ENCODE data around the gene STARD13.

STARD13 gene

GRCh38 chr13:33289966-33290365 is 4.4 kb upstream of the STARD13 start:
- TF ChIP-seq, protein P1, sequence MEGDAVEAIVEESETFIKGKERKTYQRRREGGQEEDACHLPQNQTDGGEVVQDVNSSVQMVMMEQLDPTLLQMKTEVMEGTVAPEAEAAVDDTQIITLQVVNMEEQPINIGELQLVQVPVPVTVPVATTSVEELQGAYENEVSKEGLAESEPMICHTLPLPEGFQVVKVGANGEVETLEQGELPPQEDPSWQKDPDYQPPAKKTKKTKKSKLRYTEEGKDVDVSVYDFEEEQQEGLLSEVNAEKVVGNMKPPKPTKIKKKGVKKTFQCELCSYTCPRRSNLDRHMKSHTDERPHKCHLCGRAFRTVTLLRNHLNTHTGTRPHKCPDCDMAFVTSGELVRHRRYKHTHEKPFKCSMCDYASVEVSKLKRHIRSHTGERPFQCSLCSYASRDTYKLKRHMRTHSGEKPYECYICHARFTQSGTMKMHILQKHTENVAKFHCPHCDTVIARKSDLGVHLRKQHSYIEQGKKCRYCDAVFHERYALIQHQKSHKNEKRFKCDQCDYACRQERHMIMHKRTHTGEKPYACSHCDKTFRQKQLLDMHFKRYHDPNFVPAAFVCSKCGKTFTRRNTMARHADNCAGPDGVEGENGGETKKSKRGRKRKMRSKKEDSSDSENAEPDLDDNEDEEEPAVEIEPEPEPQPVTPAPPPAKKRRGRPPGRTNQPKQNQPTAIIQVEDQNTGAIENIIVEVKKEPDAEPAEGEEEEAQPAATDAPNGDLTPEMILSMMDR (IDR thresholded peaks at IDR 0.05): no peak
- Mint-ChIP-seq H3K4me1 (peaks cover 16% of the 10 kb centered on the region), H3K4me3 (no peak overlapping the region), H3K36me3 (ENCODE audit: low read depth) (no peaks in the 10 kb centered on the region), H3K27me3 (ENCODE audit: low read depth, poor library complexity) (peaks cover 66% of the 10 kb centered on the region), H3K9me3 (no peaks in the 10 kb centered on the region), H3K27ac (no peak overlapping the region)
- no peak for DNase-seq

DNA sequence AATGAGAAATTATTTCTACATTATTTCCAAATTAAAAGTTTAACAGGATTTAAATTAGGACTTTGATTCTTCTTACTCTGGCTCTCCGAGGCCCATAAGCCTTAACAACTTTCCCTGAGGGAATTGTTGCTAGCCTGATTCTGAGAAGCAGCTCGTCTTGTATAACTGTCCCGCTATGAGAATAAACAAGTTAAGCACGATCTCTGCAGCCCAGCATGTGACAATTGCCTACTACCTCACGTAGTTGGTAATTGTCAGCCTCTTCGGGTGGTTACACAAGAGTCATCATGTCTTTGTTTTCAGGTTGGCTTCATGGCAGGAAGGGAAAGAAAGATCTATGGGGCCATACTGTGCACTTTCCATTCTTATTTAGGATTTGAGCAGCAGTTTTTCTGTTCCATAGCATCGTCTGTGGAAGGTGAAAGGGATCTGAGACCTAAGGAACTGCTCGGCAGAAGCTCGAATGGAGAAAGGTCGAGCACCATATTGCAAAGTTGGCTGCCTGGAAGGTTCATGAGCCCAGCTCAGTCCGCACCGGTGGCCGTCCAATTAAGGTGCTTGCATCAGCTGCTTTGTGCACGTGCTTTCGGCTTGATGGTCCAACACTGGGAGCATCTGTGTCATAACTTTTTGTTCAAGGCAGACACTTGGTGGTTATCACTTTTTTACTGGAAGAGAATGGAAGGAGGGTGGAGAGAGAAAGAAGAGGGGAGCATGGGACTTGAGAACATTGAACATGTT is 1.8 kb upstream of the STARD13 start:
- DNase-seq: no peak
- no peak overlapping the region for H3K27ac Mint-ChIP-seq
- peaks cover 62% of the 10 kb centered on the region for H3K27me3 Mint-ChIP-seq (ENCODE audit: low read depth, poor library complexity)
- H3K4me1 Mint-ChIP-seq: peaks cover 28% of the 10 kb centered on the region
- H3K9me3 Mint-ChIP-seq: no peaks in the 10 kb centered on the region
- H3K36me3 Mint-ChIP-seq (ENCODE audit: low read depth): no peaks in the 10 kb centered on the region
- TF ChIP-seq, protein P1 (IDR thresholded peaks at IDR 0.05): no peak
- no peak overlapping the region for H3K4me3 Mint-ChIP-seq

DNA sequence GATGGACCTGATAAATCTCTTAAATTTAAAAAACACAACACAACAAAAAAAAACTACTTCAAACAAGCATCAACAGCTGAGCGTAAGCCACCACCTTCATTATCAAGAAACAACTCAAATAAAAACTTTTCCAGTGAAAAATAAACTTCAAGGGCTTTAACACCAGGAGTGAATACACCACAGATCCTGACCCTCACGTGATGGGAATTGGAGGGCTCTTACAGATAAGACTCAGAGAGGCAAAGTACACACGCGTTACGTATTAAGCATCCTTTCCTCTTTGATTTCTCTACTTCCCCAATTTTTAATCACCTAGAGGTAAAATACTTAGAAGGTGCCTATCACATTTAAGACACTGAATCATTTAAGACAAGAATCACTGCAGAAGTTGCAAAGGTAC is 573 bp upstream of the STARD13 start:
- TF ChIP-seq, protein P1 (IDR thresholded peaks at IDR 0.05): no peak
- H3K27me3 Mint-ChIP-seq (ENCODE audit: low read depth, poor library complexity): peaks cover 70% of the 10 kb centered on the region
- H3K4me1 Mint-ChIP-seq: peaks cover 28% of the 10 kb centered on the region
- no peaks in the 10 kb centered on the region for H3K36me3 Mint-ChIP-seq (ENCODE audit: low read depth)
- H3K27ac Mint-ChIP-seq: no peak overlapping the region
- DNase-seq: no peak
- no peaks in the 10 kb centered on the region for H3K9me3 Mint-ChIP-seq
- H3K4me3 Mint-ChIP-seq: peak overlapping the region; percentile 82

- peaks cover 72% of the 10 kb centered on the region for H3K27me3 Mint-ChIP-seq (ENCODE audit: low read depth, poor library complexity)
- H3K4me1 Mint-ChIP-seq: peaks cover 28% of the 10 kb centered on the region
- no peak for DNase-seq
- H3K27ac Mint-ChIP-seq: peak overlapping the region; percentile 15
- TF ChIP-seq, protein P1 (IDR thresholded peaks at IDR 0.05): no peak
- peak overlapping the region; percentile 82 for H3K4me3 Mint-ChIP-seq
- no peaks in the 10 kb centered on the region for H3K36me3 Mint-ChIP-seq (ENCODE audit: low read depth)
- no peaks in the 10 kb centered on the region for H3K9me3 Mint-ChIP-seq
These were observed 639 bp downstream of the STARD13 start for GRCh38 chr13:33284916-33285315.

DNA sequence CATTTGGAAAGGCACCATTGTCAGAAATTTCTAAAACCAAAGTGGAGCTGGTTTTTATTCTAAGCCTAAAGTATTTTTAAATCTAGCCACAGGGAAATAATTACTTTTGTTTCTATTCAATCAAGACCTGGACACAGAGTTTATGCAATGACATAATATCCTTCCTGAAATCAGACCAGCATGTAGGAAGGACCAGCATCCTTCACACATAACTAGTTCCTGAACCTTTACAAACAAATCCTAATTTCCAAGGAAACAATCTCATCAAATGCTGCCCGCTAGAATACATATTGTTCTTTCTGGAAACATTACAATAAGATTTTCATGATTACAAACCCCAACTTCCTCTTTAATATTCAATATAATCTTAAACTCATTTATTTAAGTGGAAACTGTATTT is 1.5 kb downstream of the STARD13 start:
- Mint-ChIP-seq H3K27ac (no peak overlapping the region), H3K4me3 (peak overlapping the region; percentile 82), H3K27me3 (ENCODE audit: low read depth, poor library complexity) (peaks cover 68% of the 10 kb centered on the region), H3K36me3 (ENCODE audit: low read depth) (no peaks in the 10 kb centered on the region), H3K9me3 (no peaks in the 10 kb centered on the region), H3K4me1 (peaks cover 28% of the 10 kb centered on the region)
- DNase-seq: no peak
- TF ChIP-seq, protein P1 (IDR thresholded peaks at IDR 0.05): no peak

Measured in nephron progenitor cell (in vitro differentiated cells).